ENCODE measurements around the gene TBCCD1. TPM values are rescaled to one million over a fixed set of nuclear protein-coding genes. Genes with fewer than 3 reads are reported as not detected.

Gene TBCCD1
- total and polyA plus RNA-seq, 2 of the 4 experiments (the other 2 are of a cell fraction) = 7.9 to 19.7 TPM

DNA sequence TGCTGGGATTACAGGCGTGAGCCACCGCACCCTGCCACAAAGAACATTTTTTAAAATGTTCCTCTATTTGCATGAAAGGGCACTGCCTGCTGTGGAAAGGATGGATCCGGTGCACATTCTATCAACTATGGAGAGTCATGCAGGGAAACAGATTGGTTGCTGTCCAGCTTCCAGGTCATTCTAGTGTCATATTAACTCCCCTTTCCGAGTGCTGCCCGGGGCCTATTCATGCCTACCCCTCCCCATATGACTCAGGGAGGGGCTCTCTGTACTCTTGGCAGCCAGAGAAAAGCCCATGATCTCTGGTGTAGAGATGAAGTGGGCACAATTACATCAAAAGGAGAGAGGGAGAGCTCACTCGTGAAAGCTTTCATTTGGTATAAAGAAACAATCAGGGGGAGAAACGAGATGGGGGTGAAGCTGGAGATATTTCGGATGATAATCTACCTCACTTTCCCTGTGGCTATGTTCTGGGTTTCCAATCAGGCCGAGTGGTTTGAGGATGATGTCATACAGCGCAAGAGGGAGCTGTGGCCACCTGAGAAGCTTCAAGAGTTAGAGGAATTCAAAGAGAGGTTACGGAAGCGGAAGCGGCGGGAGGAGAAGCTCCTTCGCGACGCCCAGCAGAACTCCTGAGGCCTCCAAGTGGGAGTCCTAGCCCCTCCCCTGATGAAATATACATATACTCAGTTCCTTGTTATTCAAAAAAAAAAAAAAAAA is 29.6 kb upstream of the TBCCD1 start:
- CTCF ChIA-PET = interaction anchor here (1.4 kb wide), 1 partner anchor 20 kb away, joined by 8 read pairs; no protein-coding TSS in a partner anchor

More for the DNA sequence above, 29.6 kb upstream of the TBCCD1 start:
- H3K18ac ChIP-seq (ENCODE audit: low read depth, low read length) = no peak overlapping the region
- BruUV-seq (replicated peaks) = no TSS peak
- H3K9ac ChIP-seq (ENCODE audit: low read depth, low read length) = no peak overlapping the region
- H3K79me1 ChIP-seq (ENCODE audit: low read depth in 1 of 2, low read length in 2 of 2) = no peaks in the 10 kb centered on the region
- no peak overlapping the region for H2AFZ ChIP-seq (replicated peaks; ENCODE audit: low read length, poor library complexity)
- ATAC-seq (ENCODE audit: low read depth) (peak; percentile 27; the same call in 1 of the 2 replicates), DNase-seq (peak; percentile 16)
- no peak overlapping the region for H2AK5ac ChIP-seq (ENCODE audit: low read depth, low read length)
- in situ Hi-C loops (cut with MboI; ENCODE audit: low sequenced_read_pairs) = no loop called here
- no peak overlapping the region for H4K91ac ChIP-seq (ENCODE audit: insufficient read depth, low read depth, low read length)
- dilution Hi-C loops (cut with HindIII; ENCODE audit: low sequenced_read_pairs, unreplicated experiment) = no loop called here
- no peak overlapping the region for H2AK9ac ChIP-seq (replicated peaks; ENCODE audit: low read depth, low read length, poor library complexity)
- intact Hi-C loops (cut with micrococcal nuclease) = no loop called here
- no peaks in the 10 kb centered on the region for H3K36me3 ChIP-seq (ENCODE audit: control insufficient read depth, insufficient read depth, low read length)
- H4K20me1 ChIP-seq (ENCODE audit: insufficient read depth, low read length) = no peaks in the 10 kb centered on the region
- no CpG with 5 or more reads among the region's 17 CpGs for WGBS, 2 experiments (ENCODE audit: extremely low coverage in 2 of 2, insufficient read length in 1 of 2)
- H2BK5ac ChIP-seq (ENCODE audit: low read depth, low read length, poor library complexity, severe bottlenecking) = no peak overlapping the region
- H2BK120ac ChIP-seq (ENCODE audit: low read depth, low read length) = no peak overlapping the region
- no peak overlapping the region for H3K14ac ChIP-seq (replicated peaks; ENCODE audit: low read depth, low read length)
- H2BK15ac ChIP-seq (ENCODE audit: low read depth, low read length) = no peak overlapping the region
- no peaks in the 10 kb centered on the region for H3K4me1 ChIP-seq (ENCODE audit: control insufficient read depth, insufficient read depth, low read length)
- H3K4me2 ChIP-seq (ENCODE audit: low read depth, low read length) = no peak overlapping the region
- no peaks in the 10 kb centered on the region for H3K9me1 ChIP-seq (ENCODE audit: insufficient read depth, low read length)
- H3K27ac ChIP-seq (ENCODE audit: insufficient read depth, low read length) = no peak overlapping the region
- H3K23ac ChIP-seq (ENCODE audit: low read depth, low read length) = no peak overlapping the region
- POLR2A ChIA-PET (ENCODE audit: unreplicated experiment) = no interaction called here
- no peak overlapping the region for H3K4me3 ChIP-seq (ENCODE audit: insufficient read depth, low read depth, low read length)
- H2BK20ac ChIP-seq (ENCODE audit: low read depth, low read length) = no peak overlapping the region
- no peak overlapping the region for H4K8ac ChIP-seq (ENCODE audit: low read depth in 2 of 2, low read length in 2 of 2)
- no peaks in the 10 kb centered on the region for H3K9me3 ChIP-seq (ENCODE audit: control insufficient read depth, insufficient read depth, low read length)
- no peak overlapping the region for H4K5ac ChIP-seq (ENCODE audit: low read depth, low read length)
- TF ChIP-seq CHD1 (IDR thresholded peaks at IDR 0.05; ENCODE audit: low read depth, low read length) (no peak), MAFK (IDR thresholded peaks at IDR 0.05; ENCODE audit: low read depth, low read length) (no peak), FOS (IDR thresholded peaks at IDR 0.05; ENCODE audit: low read depth, low read length) (no peak), POLR2A (IDR thresholded peaks at IDR 0.05; ENCODE audit: low read depth, low read length) (no peak), BHLHE40 (IDR thresholded peaks at IDR 0.05; ENCODE audit: low read depth, low read length) (no peak), MAZ (IDR thresholded peaks at IDR 0.05; ENCODE audit: borderline replicate concordance, low read depth, low read length) (no peak), RFX5 (IDR thresholded peaks at IDR 0.05; ENCODE audit: low read depth, low read length) (no peak), USF2 (IDR thresholded peaks at IDR 0.05; ENCODE audit: low read depth, low read length) (no peak), SMC3 (IDR thresholded peaks at IDR 0.05; ENCODE audit: low read depth, low read length) (no peak)
- TF ChIP-seq, protein P1, sequence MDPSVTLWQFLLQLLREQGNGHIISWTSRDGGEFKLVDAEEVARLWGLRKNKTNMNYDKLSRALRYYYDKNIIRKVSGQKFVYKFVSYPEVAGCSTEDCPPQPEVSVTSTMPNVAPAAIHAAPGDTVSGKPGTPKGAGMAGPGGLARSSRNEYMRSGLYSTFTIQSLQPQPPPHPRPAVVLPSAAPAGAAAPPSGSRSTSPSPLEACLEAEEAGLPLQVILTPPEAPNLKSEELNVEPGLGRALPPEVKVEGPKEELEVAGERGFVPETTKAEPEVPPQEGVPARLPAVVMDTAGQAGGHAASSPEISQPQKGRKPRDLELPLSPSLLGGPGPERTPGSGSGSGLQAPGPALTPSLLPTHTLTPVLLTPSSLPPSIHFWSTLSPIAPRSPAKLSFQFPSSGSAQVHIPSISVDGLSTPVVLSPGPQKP (IDR thresholded peaks at IDR 0.05; ENCODE audit: borderline replicate concordance, low read depth, low read length) = no peak
- H3K27me3 ChIP-seq (ENCODE audit: control insufficient read depth, insufficient read depth, low read length) = no peaks in the 10 kb centered on the region
- no peak overlapping the region for H3K56ac ChIP-seq (ENCODE audit: extremely low read depth, insufficient read depth, low read length)
- no peak overlapping the region for H3K4ac ChIP-seq (ENCODE audit: low read depth, low read length)

Data from IMR-90 (cell line).